SK-N-SH treated with all-trans-retinoic acid at 6 μM for 48 hours (cell line): Measurements from ENCODE around the gene RASSF4.

Experiments
- CREB5 ChIP-seq: fragments of 250-450 bp; sonication (Bioruptor Pico); IDR thresholded peaks from 2 replicates; pipeline ENCODE4 v1.5.1; 2020; ENCODE audit warnings: low read depth, mild to moderate bottlenecking, moderate library complexity
- ZFP3 ChIP-seq: fragments of 250-450 bp; sonication (Bioruptor Pico); IDR thresholded peaks from 2 replicates; pipeline ENCODE4 v1.5.0; 2020; ENCODE audit warnings: mild to moderate bottlenecking, moderate library complexity
- ZFP30 ChIP-seq: fragments of 450-650 bp; formaldehyde crosslinking; IDR thresholded peaks from 2 replicates; pipeline ENCODE4 v1.5.0; 2022; ENCODE audit warnings: mild to moderate bottlenecking, moderate library complexity

DNA sequence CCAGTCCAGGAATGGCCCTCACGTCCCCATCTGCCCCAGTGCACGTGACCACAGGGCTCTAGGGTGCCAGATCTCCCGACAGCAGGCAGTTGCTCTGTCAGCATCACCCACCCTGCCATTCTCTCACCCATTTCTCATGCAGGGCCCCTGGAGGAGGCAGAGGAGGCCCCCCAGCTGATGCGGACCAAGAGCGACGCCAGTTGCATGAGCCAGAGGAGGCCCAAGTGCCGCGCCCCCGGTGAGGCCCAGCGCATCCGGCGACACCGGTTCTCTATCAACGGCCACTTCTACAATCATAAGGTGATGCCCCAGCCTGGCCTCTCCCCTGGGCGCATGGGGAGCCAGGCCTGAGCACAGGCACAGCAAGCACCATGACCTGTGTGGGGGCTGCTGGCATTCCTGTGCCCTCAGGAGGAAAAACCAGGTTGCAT is 25.1 kb downstream of the RASSF4 start:
- TF ChIP-seq CREB5 (CRISPR knock-in tag) (no peak), ZFP30 (no peak), ZFP3 (CRISPR knock-in tag) (no peak)
